Body of pancreas (tissue), 4 donors: ENCODE measurements around the gene MAN2B1. TPM values are rescaled to one million over a fixed set of nuclear protein-coding genes. Genes with fewer than 3 reads are reported as not detected.
"Not testable (repeated sequence)": the region's sequence is repeated elsewhere in the genome, so short reads cannot be mapped to it uniquely, and the experiment has no call there.

ENCODE experiments used
- ATAC-seq: fragments of 150-250 bp; one replicate; pipeline ENCODE4 v1.9.1; 2016
- DNase-seq, 4 donors: peaks; one replicate each; pipeline ENCODE4 v3.0.0-alpha.2; 2019
- H3K27ac ChIP-seq, 4 donors: fragments of 200-600 bp; sonication (generic); 1 replicate in 3 of 4; 2 replicates in 1 of 4; pipeline versions ENCODE4 v1.5.1 to v1.6.1; 2016 to 2019; ENCODE audit warnings: mild to moderate bottlenecking in 1 of 4, mixed read lengths in 1 of 4, moderate library complexity in 1 of 4
- H3K27me3 ChIP-seq, 2 donors: fragments of 200-600 bp; sonication (generic); one replicate each; pipeline ENCODE4 v1.6.0; 2016; ENCODE audit warnings: mild to moderate bottlenecking in 1 of 2
- H3K36me3 ChIP-seq, 2 donors: fragments of 200-600 bp; sonication (generic); replicated peaks in 1 of 2; 2 replicates each; pipeline ENCODE4 v1.5.1; 2016; ENCODE audit warnings: low read depth in 2 of 2; ENCODE audit not compliant: insufficient read depth in 1 of 2
- H3K4me1 ChIP-seq: fragments of 200-600 bp; sonication (generic); one replicate; pipeline ENCODE4 v1.6.0; 2016
- H3K4me3 ChIP-seq, 2 donors: fragments of 200-600 bp; sonication (generic); 1 replicate in 1 of 2; 2 replicates in 1 of 2; pipeline ENCODE4 v1.5.1; 2016 to 2019
- H3K9me3 ChIP-seq, 3 donors: fragments of 200-600 bp; sonication (generic); 1 replicate in 2 of 3; 2 replicates in 1 of 3; pipeline ENCODE4 v1.5.1; 2016
- CTCF ChIP-seq, 7 experiments: fragments of 450-650 bp in 4 of 7; fragments of 200-600 bp in 3 of 7; sonication (generic) in 3 of 7; IDR thresholded peaks; one replicate each; pipeline ENCODE4 v1.5.1; 2016 to 2019; ENCODE audit warnings: antibody characterized with exemption in 7 of 7
- POLR2A ChIP-seq, 3 donors: fragments of 450-650 bp; IDR thresholded peaks; one replicate each; pipeline ENCODE4 v1.6.1; 2016; ENCODE audit warnings: antibody characterized with exemption in 3 of 3, mild to moderate bottlenecking in 2 of 3
- WGBS, 2 donors: methylation state at CpG; one replicate each; pipeline ENCODE4 v1.1.5; 2017; 5-methylcytosine and 5-hydroxymethylcytosine counted together
- intact Hi-C: fragments of 100-400 bp; cut with DNase I; formaldehyde crosslinking; loops from one replicate; pipeline ENCODE4 v1.15.1; 2023
- total RNA-seq, 2 donors: library from RNA; depleted of rRNA; stranded (reverse); fragments of >200 nt; gene quantifications; one replicate each; pipeline ENCODE4 v1.1.0, GENCODE V29; 2016

MAN2B1 gene
- total RNA-seq: 10 to 100 TPM; 30.0 to 48.0 TPM

- Histone ChIP-seq H3K36me3 (peaks cover 7% of the 10 kb centered on the region in 2 donors), H3K27ac (peak within 1 kb of the TSS; percentile 56 to 77 (median 66)), H3K4me1 (peaks cover 44% of the 10 kb centered on the region), H3K4me3 (peak within 1 kb of the TSS; percentile 54 to 72), H3K27me3 (no peaks in the 10 kb centered on the region), H3K9me3 (no peaks in the 10 kb centered on the region)
- peak; percentile 21 to 57 (median 48) for TF ChIP-seq POLR2A (IDR thresholded peaks at IDR 0.05)
- TF ChIP-seq CTCF (IDR thresholded peaks at IDR 0.05): no peak
- DNase-seq: peak; percentile 74 to 83 (median 76)
- ATAC-seq: peak; percentile 82
- intact Hi-C loops: no loop called here
- 0 to 1% methylated on average over 3 to 43 of the region's 46 CpGs for WGBS, 2 donors
Observed at GRCh38 chr19:12666265-12667048, at the start of gene MAN2B1, which contains the start of gene WDR83. TSS of gene MAN2B1 (minus strand) at chr19:12666742. CDS start at chr19:12666701, 41 bp downstream. TSS of gene WDR83 (plus strand) at chr19:12666807. CDS start at chr19:12669791, 2,984 bp downstream.

- peaks cover 5 to 22% of the 10 kb centered on the region in 2 donors for H3K36me3 ChIP-seq
- ATAC-seq (no peak), DNase-seq (no peak)
- peaks cover 11% of the 10 kb centered on the region for H3K4me1 ChIP-seq
- intact Hi-C loops: no loop called here
- H3K27ac ChIP-seq: no peak overlapping the region
- 88 to 96% methylated on average over 3 of the region's 3 CpGs for WGBS, 2 donors
- TF ChIP-seq POLR2A (IDR thresholded peaks at IDR 0.05) (no peak), CTCF (IDR thresholded peaks at IDR 0.05) (no peak)
- no peaks in the 10 kb centered on the region for H3K9me3 ChIP-seq
- no peak overlapping the region for H3K4me3 ChIP-seq
- H3K27me3 ChIP-seq: no peaks in the 10 kb centered on the region
Observed at GRCh38 chr19:12715929-12716328, 49.4 kb upstream of the MAN2B1 start.

- DNase-seq: no peak
- H3K36me3 ChIP-seq: peaks cover 5 to 28% of the 10 kb centered on the region in 2 donors
- ATAC-seq: no peak
Observed at GRCh38 chr19:12715102-12715501, 48.6 kb upstream of the MAN2B1 start.

DNA sequence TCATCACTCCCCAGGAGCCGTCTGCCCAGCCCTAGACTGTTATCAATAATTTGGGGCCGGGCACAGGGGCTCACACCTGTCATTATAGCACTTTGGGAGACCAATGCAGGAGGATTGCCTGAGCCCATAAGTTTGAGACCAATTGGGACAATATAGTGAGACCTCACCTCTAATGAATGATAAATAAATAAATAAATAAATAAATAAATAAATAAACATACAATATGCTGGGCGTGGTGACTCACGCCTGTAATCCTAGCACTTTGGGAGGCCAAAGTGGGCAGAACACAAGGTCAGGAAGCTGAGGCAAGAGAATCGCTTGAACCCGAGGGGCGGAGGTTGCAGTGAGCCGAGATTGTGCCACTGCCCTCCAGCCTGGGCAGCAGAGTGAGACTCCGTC, 46.8 kb upstream of the MAN2B1 start:
- H3K36me3 ChIP-seq: peaks cover 5 to 34% of the 10 kb centered on the region in 2 donors
- intact Hi-C loops: not testable (repeated sequence)

More at GRCh38 chr19:12715102-12715501, 48.6 kb upstream of the MAN2B1 start:
- no peak overlapping the region for H3K27ac ChIP-seq
- WGBS, 2 donors: 89 to 90% methylated on average over 7 to 15 of the region's 15 CpGs
- intact Hi-C loops: no loop called here
- peaks cover 2% of the 10 kb centered on the region for H3K4me1 ChIP-seq
- H3K9me3 ChIP-seq: no peaks in the 10 kb centered on the region
- H3K4me3 ChIP-seq: no peak overlapping the region
- TF ChIP-seq CTCF (IDR thresholded peaks at IDR 0.05) (no peak), POLR2A (IDR thresholded peaks at IDR 0.05) (no peak)
- no peaks in the 10 kb centered on the region for H3K27me3 ChIP-seq

GRCh38 chr19:12712077-12712476, 45.5 kb upstream of the MAN2B1 start:
- DNase-seq: peak; percentile 50 to 58 (median 54)
- H3K27me3 ChIP-seq, H3K4me3 ChIP-seq, ATAC-seq, H3K9me3 ChIP-seq, H3K4me1 ChIP-seq, H3K27ac ChIP-seq, intact Hi-C loops: not testable (repeated sequence)
- TF ChIP-seq CTCF (IDR thresholded peaks at IDR 0.05): peak in 6 of 7 experiments; percentile 18 to 54 (median 45)
- WGBS, 2 donors: 39 to 80% methylated on average over 4 to 12 of the region's 14 CpGs
- H3K36me3 ChIP-seq: peaks cover 5 to 34% of the 10 kb centered on the region in 2 donors

More for the DNA sequence above, 46.8 kb upstream of the MAN2B1 start:
- H3K27ac ChIP-seq, H3K9me3 ChIP-seq, DNase-seq, H3K4me3 ChIP-seq, H3K27me3 ChIP-seq, ATAC-seq, H3K4me1 ChIP-seq: not testable (repeated sequence)
- WGBS, 2 donors: 91 to 96% methylated on average over 9 of the region's 9 CpGs
